LNCaP clone FGC (cell line): ENCODE measurements around the gene EPHA8.

Source experiments
- DNase-seq: peaks from one replicate; pipeline ENCODE4 v3.0.0-alpha.2; 2011; ENCODE audit warnings: low read depth
- H3K4me3 ChIP-seq: 2 replicates; pipeline ENCODE4 v1.5.1; 2011; ENCODE audit warnings: mild to moderate bottlenecking, low read depth, low read length, control low read depth
- TF ChIP-seq, protein P1 (sequence below): IDR thresholded peaks from 2 replicates; pipeline ENCODE4 v1.5.1; 2012; ENCODE audit warnings: mild to moderate bottlenecking; ENCODE audit not compliant: control insufficient read depth, insufficient read depth; ENCODE audit errors: extremely low read depth

The EPHA8 gene

DNA sequence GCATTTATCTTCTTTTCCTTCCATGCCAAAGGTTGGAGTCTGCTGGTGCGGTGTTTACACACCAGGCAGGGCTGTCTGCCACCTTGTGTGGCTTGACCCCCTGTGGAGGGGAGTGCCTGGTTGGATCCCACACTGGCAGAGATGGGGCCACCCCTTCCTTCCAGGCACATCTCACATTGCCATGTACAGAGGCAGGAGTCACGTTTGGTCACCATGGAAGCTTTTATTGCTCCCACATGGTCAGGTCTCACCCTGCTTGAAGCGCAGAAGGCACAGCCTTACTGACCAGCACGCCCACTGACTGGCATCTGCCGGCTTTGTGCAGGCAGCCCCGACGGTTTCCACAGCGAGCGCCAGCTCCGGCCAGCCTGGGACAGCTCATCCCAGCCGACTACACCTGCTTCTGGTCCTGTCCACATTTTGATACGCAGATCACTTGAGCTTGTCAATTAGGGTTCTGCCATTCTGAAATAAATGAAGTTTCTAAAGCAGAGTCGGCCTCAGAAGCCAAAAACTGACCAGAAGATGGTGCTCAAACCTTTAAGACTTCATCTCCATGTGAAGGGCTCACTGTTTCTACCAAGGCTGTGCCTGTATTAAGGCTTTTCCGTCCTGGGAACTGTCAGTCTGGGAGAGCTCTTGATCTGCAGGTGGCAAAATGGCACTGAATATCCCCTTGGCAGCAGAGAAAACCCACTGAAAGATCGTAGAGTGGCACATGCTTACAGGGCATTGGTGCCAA lies 35.6 kb upstream of the EPHA8 start:
- no peak for DNase-seq
- no peak overlapping the region for H3K4me3 ChIP-seq
- TF ChIP-seq, protein P1, sequence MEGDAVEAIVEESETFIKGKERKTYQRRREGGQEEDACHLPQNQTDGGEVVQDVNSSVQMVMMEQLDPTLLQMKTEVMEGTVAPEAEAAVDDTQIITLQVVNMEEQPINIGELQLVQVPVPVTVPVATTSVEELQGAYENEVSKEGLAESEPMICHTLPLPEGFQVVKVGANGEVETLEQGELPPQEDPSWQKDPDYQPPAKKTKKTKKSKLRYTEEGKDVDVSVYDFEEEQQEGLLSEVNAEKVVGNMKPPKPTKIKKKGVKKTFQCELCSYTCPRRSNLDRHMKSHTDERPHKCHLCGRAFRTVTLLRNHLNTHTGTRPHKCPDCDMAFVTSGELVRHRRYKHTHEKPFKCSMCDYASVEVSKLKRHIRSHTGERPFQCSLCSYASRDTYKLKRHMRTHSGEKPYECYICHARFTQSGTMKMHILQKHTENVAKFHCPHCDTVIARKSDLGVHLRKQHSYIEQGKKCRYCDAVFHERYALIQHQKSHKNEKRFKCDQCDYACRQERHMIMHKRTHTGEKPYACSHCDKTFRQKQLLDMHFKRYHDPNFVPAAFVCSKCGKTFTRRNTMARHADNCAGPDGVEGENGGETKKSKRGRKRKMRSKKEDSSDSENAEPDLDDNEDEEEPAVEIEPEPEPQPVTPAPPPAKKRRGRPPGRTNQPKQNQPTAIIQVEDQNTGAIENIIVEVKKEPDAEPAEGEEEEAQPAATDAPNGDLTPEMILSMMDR: no peak

- H3K4me3 ChIP-seq: no peak overlapping the region
- TF ChIP-seq, protein P1: no peak
- no peak for DNase-seq
These were observed 34.8 kb upstream of the EPHA8 start for GRCh38 chr1:22528451-22528850.

DNA sequence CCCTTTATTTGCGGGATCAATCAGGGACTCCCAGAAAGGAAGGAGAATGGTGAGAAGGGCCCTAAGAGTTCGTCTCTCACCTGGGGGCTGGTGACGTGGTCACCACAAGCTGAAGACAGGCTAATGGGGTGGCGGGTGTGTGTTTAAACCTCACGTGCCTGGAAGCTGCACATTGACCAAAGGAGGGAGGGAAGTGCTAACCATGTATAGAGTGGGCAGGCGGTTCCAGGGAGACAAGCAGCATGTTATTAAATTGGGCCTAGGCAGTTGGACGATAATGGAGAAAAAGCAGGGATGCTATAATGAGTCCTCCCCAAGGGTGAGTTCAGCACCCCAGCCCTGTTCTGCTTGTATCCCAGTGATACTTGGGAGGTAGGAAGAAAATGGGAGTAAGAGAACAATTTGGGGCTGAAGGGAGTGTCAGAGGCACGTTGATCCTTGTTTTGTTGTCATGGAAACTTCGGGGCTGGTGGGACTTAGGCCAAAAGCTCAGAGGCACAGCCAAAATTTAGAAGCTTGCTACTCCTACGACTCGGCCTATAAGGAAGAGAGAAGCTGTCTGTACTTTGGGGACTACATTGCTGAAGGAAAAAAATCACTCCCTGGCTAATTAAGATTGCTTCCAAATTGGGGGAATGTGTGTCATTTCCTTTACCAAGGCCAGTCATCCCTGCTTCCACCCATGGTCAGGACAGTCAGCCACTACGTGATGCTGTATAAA lies 33.2 kb upstream of the EPHA8 start:
- no peak overlapping the region for H3K4me3 ChIP-seq
- DNase-seq: no peak
- TF ChIP-seq, protein P1: no peak

GRCh38 chr1:22530715-22531114 lies 32.6 kb upstream of the EPHA8 start:
- DNase-seq: no peak
- no peak overlapping the region for H3K4me3 ChIP-seq
- TF ChIP-seq, protein P1: no peak

GRCh38 chr1:22531251-22531650 lies 32.0 kb upstream of the EPHA8 start:
- TF ChIP-seq, protein P1: no peak
- H3K4me3 ChIP-seq: no peak overlapping the region
- DNase-seq: no peak

DNA sequence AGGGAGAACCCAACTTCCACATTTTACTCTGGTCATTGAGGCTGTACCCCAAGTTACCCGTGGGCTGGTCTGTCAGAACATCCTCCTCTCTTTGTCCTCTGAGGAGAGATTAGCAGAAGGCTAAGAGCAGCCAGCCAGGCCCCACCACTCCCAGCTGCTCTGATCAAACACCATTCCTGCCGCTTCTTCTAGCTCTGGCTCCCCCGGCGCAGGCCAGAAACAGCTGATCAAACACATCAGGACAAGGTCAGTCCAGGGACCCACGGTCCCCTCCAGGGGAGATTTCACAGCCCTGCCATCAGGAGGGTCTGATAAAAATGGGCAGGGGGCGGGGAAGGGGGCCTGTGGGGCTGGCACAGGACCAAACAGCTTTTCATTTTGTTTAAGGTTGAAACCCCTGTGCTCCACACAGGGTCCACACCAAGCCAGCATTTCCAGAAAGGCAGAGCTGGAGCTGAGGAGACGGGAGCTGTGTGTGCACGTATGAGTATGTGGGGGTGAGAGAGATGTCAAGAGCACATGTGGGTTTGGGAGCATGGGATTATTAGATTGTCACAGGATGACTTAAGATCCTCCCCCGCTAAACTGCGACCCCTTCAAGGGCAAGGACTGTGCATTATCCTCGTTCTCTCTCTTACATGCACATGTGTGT lies 29.9 kb upstream of the EPHA8 start:
- TF ChIP-seq, protein P1: no peak
- H3K4me3 ChIP-seq: no peak overlapping the region
- DNase-seq: no peak

GRCh38 chr1:22534951-22535350 lies 28.3 kb upstream of the EPHA8 start:
- TF ChIP-seq, protein P1: no peak
- no peak for DNase-seq
- no peak overlapping the region for H3K4me3 ChIP-seq
